ENCODE measurements around the gene DOCK10.

DNA sequence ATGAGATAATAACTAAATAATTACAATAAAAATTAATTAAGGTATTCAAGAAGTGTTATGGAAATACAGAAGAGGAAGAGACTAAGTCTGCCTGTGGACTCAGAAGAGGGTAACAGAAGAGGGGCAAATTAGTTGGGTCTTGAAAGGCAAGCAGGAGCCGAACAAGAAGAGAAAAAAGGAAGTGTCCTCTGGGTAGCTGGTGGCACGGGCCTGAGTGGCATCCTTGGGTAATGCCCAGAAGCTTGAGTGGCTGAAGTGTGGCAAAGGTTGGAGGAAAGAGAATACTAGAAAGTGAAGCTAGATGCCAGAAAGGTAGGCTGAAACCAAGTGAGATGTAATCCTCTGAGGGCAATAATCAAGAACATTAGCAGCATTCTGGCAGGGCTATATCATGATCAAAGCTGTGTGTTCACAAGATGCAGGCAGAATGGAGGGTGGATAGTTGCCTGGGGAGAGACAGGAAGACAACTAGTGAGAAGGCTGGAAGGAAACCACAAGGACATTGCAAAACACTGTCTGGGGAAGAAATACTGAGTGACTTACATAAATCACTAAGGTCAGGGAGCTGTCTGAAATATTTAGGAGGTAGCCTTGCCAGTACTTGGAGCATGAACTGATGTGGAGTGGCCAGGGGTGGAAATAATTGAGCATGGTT is 16.2 kb downstream of the DOCK10 start:
- TF ChIP-seq, protein P1, sequence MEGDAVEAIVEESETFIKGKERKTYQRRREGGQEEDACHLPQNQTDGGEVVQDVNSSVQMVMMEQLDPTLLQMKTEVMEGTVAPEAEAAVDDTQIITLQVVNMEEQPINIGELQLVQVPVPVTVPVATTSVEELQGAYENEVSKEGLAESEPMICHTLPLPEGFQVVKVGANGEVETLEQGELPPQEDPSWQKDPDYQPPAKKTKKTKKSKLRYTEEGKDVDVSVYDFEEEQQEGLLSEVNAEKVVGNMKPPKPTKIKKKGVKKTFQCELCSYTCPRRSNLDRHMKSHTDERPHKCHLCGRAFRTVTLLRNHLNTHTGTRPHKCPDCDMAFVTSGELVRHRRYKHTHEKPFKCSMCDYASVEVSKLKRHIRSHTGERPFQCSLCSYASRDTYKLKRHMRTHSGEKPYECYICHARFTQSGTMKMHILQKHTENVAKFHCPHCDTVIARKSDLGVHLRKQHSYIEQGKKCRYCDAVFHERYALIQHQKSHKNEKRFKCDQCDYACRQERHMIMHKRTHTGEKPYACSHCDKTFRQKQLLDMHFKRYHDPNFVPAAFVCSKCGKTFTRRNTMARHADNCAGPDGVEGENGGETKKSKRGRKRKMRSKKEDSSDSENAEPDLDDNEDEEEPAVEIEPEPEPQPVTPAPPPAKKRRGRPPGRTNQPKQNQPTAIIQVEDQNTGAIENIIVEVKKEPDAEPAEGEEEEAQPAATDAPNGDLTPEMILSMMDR (conservative IDR thresholded peaks at IDR 0.05), result no peak
- no peak for TF ChIP-seq EZH2 (IDR thresholded peaks at IDR 0.05; ENCODE audit: low read depth)

Data from PC-9 (cell line).